Measurements from ENCODE around the gene CDK5RAP1.

CDK5RAP1 gene

GRCh38 chr20:33332905-33333456 is 68.3 kb downstream of the CDK5RAP1 start:
- no peak for FAIRE-seq

- no peak for FAIRE-seq
Measured at GRCh38 chr20:33328157-33329137, 72.9 kb downstream of the CDK5RAP1 start.

GRCh38 chr20:33325350-33325749 is 76.0 kb downstream of the CDK5RAP1 start:
- FAIRE-seq, result no peak

GRCh38 chr20:33323236-33323635 is 78.1 kb downstream of the CDK5RAP1 start:
- no peak for FAIRE-seq

GRCh38 chr20:33322456-33322855 is 78.9 kb downstream of the CDK5RAP1 start:
- FAIRE-seq, result no peak

GRCh38 chr20:33320006-33320405 is 81.3 kb downstream of the CDK5RAP1 start:
- no peak for FAIRE-seq

GRCh38 chr20:33318096-33318429 is 83.3 kb downstream of the CDK5RAP1 start:
- FAIRE-seq, result no peak

- no peak for FAIRE-seq
Measured at GRCh38 chr20:33317424-33318095, 83.8 kb downstream of the CDK5RAP1 start.

- FAIRE-seq, result no peak
Measured at GRCh38 chr20:33316958-33317357, 84.4 kb downstream of the CDK5RAP1 start.

GRCh38 chr20:33316343-33316742 is 85.0 kb downstream of the CDK5RAP1 start:
- FAIRE-seq, result no peak

GRCh38 chr20:33313686-33314314 is 87.5 kb downstream of the CDK5RAP1 start:
- no peak for FAIRE-seq

GRCh38 chr20:33312583-33312982 is 88.7 kb downstream of the CDK5RAP1 start:
- no peak for FAIRE-seq

GRCh38 chr20:33311996-33312395 is 89.3 kb downstream of the CDK5RAP1 start:
- no peak for FAIRE-seq

- FAIRE-seq, result no peak
Measured at GRCh38 chr20:33311011-33311410, 90.3 kb downstream of the CDK5RAP1 start.

- FAIRE-seq, result no peak
Measured at GRCh38 chr20:33310327-33310899, 90.9 kb downstream of the CDK5RAP1 start.

GRCh38 chr20:33309631-33310030 is 91.7 kb downstream of the CDK5RAP1 start:
- no peak for FAIRE-seq
